Stimulated activated CD4-positive, alpha-beta T cell treated with anti-CD3 and anti-CD28 coated beads, Interleukin-1b, Interleukin-23, amount 100 ng/mL, for 1 hour (primary cell): ENCODE measurements around the gene FHL3.
"Not testable (repeated sequence)": the region's sequence is repeated elsewhere in the genome, so short reads cannot be mapped to it uniquely, and the experiment has no call there.

ENCODE experiments used
- DNase-seq, 2 donors: peaks; one replicate each; pipeline ENCODE4 v3.0.0-alpha.2; 2020; ENCODE audit warnings: low read depth in 2 of 2

FHL3 gene

DNA sequence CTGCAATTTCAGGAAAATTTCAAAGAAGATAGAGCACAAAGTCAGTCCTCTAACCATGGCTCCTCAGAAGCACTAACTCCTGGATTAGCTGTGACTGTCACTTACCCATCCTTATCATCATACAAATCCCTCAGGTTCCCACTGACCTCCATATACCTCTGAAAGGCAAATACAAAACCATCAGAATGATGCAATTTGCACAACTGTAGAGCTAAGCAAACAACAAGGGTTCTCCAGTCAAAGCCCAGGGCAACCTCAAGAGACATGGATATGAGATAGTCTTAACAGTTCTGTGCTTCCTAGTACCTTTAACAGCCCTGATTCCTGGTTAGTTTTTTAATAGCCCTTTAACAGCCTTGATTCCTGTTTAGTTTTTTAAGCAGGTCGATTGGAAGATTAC, 17.6 kb downstream of the FHL3 start:
- DNase-seq, result no peak

DNA sequence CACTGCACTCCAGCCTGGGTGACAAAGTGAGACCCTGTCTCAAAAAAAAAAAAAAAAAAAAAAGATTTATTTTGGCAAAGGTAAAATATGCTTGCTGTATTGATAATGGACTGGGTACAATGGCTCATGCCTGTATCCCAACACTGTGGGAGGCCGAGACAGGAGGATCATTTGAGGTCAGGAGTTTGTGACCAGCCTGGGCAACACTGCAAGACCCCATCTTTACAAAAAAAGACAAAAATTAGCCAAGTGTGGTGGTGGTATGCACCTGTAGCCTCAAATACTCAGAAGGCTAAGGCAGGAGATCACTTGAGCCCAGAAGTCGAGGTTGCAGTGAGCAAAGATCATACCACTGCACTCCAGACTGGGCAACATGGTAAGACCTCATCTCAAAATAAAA, 21.8 kb downstream of the FHL3 start:
- no peak for DNase-seq

- no peak for DNase-seq
Measured at GRCh38 chr1:37978541-37978940, 26.8 kb downstream of the FHL3 start.

- not testable (repeated sequence) for DNase-seq
Measured at GRCh38 chr1:37975083-37975482, 30.2 kb downstream of the FHL3 start.

- no peak for DNase-seq
Measured at GRCh38 chr1:37974567-37974966, 30.7 kb downstream of the FHL3 start.

DNA sequence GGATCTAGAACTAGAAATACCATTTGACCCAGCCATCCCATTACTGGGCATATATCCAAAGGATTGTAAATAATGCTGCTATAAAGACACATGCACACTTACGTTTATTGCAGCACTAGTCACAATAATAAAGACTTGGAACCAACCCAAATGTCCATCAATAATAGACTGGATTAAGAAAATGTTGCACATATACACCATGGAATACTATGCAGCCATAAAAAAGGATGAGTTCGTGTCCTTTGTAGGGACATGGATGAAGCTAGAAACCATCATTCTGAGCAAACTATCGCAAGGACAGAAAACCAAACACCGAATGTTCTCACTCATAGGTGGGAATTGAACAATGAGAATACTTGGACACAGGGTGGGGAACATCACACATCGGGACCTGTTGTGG, 31.6 kb downstream of the FHL3 start:
- not testable (repeated sequence) for DNase-seq

- DNase-seq, result no peak
Measured at GRCh38 chr1:37965301-37965700, 40.0 kb downstream of the FHL3 start.

DNA sequence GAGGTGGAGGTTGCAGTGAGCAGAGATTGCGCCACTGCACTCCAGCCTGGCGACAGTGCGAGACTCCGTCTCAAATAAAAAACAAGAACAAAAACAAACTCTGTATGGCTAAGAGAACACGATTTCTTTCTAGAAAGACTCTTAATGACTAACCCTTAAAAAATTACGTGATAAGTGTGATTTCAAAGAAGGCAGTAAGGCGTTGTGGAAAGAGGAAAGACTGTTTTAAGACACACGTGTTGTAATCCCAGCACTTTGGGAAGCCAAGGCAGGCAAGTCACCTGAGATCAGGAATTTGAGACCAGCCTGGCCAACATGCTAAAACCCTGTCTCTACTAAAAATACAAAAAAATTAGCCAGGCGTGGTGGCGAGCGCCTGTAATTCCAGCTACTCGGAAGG, 41.2 kb downstream of the FHL3 start:
- not testable (repeated sequence) for DNase-seq

DNA sequence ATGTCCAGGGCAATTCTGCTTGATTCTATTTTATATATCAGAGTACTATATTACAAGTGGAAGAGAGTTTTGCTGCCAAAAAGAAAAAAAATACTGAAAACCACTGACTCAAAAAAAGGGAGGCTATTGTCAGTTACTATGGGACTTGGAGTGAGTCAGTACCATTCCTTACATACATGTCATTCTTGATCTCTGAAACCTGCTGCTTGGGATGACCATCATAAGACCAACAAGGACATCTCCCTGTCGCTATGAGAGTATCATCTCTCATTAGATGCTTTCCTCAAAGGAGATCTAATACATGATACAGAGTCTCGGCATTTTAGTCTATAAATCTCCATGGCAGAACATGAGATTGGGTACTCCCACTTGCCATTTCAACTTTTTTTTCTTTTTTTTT, 46.6 kb downstream of the FHL3 start:
- no peak for DNase-seq

- no peak for DNase-seq
Measured at GRCh38 chr1:37955685-37956084, 49.6 kb downstream of the FHL3 start.

GRCh38 chr1:37954316-37954971, 50.9 kb downstream of the FHL3 start:
- no peak for DNase-seq

DNA sequence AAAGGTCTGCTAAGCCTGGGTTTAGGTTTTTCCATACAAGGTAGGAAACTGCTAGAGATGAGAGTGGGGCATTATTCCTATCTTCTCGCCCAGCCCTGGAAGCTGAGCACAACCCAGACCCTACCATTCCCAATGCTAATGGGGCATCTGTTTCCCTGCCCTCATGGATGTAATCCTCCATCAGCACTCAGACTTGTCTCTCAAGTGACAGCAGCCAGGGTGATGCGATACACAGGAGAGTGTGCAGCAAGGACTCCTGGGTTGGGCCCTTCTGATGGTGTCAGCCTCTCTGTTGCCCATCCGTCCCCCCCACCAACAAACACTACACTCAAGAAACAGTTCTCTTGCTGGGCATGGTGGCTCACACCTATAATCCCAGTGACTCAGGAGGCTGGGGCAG, 52.6 kb downstream of the FHL3 start:
- DNase-seq, result no peak

DNA sequence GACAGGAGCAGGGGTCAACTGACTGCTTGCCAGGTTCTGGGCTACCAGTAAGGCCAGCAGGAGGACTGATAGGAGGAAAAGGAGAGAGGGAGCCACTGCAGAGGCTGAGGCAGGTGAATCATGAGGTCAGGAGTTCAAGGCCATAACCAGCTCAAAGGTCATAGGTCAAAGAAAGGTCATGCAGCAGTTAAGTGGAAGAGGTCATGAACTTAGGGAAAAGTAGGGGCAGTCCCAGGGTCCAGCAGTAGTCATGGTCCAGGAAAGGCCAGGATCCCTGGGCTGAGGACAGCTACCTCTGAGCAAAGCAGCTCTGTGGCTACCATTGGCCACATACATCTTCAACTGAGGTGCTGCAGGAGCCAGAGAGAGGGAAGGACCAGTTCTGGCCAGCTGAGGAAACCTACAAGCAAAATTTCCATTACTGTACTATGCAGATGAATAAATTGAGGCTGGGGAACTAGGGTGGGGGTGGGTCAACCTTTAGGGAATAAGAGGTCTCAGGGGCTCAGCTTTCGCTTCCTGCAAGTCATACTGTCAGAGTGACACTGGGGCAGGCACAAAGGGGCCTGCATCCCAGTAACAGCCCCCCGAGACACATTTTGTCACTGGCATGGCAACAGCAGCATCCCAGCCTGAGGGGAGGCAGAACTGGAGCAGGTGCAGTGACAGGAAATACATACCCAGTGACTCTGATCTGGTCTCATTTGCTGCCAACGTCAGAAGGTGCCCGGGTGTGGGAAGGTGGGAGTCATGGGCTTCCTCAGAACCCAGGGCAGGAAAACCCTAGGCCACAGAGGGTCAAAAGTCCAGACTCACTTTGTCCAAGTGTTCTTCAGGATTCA, 53.3 kb downstream of the FHL3 start:
- no peak for DNase-seq

DNA sequence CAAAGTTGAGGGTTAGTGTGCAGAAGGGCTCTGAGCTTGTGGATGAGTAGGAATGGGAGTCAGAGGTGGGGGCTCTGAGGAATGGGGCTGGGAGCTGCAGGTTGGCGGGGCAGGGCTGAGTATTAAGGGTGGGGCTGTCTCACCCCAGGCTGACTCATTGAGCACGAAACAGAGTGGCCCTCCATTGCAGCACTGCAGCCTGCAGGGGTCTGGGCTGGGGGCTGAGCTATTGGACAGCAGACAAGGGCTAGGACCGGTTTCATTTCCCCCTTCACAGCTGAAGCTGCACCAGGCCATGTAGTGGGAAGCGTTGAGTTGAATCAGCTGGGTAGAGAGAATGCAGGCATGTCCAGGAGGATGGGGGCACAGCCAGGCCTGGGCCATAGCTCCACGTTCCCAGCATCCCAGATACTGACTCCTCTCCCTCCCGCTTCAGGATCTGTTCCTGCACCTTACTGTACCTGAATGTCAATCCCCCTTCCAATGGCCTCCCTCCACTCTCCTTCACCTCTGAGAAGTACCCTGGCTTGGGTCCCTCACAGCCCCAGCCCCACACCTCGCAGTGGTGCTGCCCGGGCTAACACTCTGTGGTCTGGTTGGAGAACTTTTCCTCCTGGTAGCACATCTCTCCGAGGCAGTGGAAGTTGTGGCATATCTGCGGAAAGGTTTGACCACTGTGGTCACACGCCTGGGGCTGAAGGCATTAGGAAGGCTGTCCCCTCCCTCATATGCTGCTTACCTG, 54.1 kb downstream of the FHL3 start:
- DNase-seq, result no peak

DNA sequence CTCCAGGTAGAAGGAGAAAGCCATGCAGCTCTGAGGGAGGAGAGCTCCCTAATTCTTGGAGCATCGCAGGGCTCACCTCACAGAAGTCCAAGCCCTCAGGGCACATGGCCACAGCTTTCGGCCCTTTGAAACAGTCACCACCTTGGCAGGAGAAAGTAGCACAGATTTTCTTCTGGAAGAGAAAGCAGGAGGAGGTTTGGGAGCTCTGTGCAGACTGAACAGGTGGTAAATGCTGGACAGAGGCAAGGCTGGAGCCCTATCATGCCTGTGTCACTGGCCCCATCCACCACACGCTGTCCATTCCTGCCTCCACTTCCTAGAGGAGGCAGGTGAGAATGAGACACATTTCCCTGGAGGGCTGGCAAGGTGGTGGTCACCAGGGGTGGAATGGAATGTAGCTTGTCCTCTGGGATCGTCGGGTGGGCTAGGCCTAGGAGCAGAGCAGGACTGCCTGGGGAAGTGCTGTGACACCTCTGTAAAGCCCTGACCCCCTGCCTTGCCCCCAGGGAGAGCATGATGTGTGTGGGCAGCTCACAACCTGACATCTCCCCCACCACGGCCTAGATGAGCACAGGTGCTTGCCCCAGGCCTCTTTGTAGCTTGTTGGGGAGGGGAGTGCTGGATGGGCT, 55.7 kb downstream of the FHL3 start:
- no peak for DNase-seq

GRCh38 chr1:37948841-37949240, 56.5 kb downstream of the FHL3 start:
- DNase-seq, result no peak

GRCh38 chr1:37948166-37948565, 57.1 kb downstream of the FHL3 start:
- DNase-seq, result no peak

DNA sequence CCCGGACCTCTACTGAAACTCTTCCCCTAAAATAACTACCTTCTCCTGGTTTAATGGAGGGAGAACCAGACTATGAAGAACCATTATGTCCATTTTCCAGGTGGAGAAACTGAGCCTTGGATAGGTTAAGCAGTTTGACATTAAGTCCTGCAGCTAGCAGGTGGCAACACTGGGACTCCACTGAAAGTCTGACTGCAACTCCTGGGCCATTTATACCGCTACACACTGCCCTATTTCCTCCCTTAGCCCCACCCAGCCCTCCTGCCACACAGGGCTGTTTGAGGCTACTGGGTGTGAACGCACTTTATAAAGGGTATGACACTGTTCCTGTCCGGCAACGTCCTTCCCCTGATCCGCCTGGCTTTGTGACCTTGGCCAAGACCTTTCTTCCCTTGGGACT, 58.0 kb downstream of the FHL3 start:
- no peak for DNase-seq
